ENCODE results near the gene ZNF423.

The ZNF423 gene

GRCh38 chr16:49637511-49637910, 218.4 kb downstream of the ZNF423 start:
- DNase-seq: no peak

GRCh38 chr16:49636608-49637007, 219.3 kb downstream of the ZNF423 start:
- DNase-seq: no peak

GRCh38 chr16:49635591-49636581, 220.0 kb downstream of the ZNF423 start:
- DNase-seq: no peak

GRCh38 chr16:49635009-49635350, 220.9 kb downstream of the ZNF423 start:
- DNase-seq: no peak

- DNase-seq: no peak
Observed at GRCh38 chr16:49634235-49635008, 221.5 kb downstream of the ZNF423 start.

- DNase-seq: no peak
Observed at GRCh38 chr16:49632795-49633184, 223.1 kb downstream of the ZNF423 start.

- no peak for DNase-seq
Observed at GRCh38 chr16:49632086-49632794, 223.7 kb downstream of the ZNF423 start.

- no peak for DNase-seq
Observed at GRCh38 chr16:49631187-49632041, 224.5 kb downstream of the ZNF423 start.

- DNase-seq: no peak
Observed at GRCh38 chr16:49630783-49631182, 225.1 kb downstream of the ZNF423 start.

GRCh38 chr16:49629851-49630250, 226.1 kb downstream of the ZNF423 start:
- no peak for DNase-seq

- DNase-seq: no peak
Observed at GRCh38 chr16:49628148-49628547, 227.8 kb downstream of the ZNF423 start.

- DNase-seq: no peak
Observed at GRCh38 chr16:49625311-49626065, 230.4 kb downstream of the ZNF423 start.

GRCh38 chr16:49623501-49624266, 232.2 kb downstream of the ZNF423 start:
- no peak for DNase-seq

GRCh38 chr16:49622421-49623402, 233.2 kb downstream of the ZNF423 start:
- no peak for DNase-seq

GRCh38 chr16:49622084-49622390, 233.9 kb downstream of the ZNF423 start:
- DNase-seq: no peak

GRCh38 chr16:49621241-49622083, 234.4 kb downstream of the ZNF423 start:
- no peak for DNase-seq

GRCh38 chr16:49620869-49621240, 235.1 kb downstream of the ZNF423 start:
- DNase-seq: no peak

GRCh38 chr16:49620158-49620868, 235.6 kb downstream of the ZNF423 start:
- no peak for DNase-seq
